ENCODE data around the gene CRB1.
"Not testable (repeated sequence)": the region's sequence is repeated elsewhere in the genome, so short reads cannot be mapped to it uniquely, and the experiment has no call there.

CRB1 gene

DNA sequence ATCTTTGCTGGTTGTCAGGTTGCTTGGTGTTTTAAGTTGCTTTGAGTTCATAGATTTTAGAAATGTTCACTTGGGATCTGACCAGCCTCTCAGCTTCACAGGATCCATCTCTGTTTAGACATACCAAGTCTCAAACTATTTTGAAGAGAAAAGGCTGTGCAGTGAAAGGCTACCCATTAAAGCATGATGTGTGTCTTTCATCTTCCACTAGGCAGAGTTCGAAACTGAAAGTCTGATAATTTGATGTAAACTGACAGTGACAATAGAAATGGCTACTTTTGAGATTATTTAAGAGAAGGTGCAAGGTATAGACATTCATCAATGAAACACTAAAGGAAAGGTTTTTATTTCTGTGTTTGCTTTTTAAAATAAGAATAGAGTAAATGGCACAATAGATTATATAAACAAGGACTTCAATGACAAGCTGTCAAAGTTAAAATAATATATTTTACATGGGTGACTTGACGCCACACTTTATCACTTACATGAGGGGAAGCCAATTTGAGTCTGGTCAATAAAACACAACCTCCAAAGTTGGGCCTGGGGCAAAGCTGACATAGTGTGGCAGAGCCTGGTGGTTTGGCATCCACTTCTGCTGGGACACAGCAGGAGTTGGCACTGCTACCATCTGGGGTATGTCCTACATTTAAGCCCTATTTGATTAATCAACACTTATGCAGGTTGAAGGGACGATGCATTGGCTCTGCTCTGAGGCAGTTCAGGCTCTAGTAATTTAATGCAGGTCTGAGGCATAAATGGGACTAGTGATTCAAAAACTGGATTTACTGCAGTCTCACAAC, 197.7 kb downstream of the CRB1 start:
- DNase-seq (ENCODE audit: low read depth), result no peak

DNA sequence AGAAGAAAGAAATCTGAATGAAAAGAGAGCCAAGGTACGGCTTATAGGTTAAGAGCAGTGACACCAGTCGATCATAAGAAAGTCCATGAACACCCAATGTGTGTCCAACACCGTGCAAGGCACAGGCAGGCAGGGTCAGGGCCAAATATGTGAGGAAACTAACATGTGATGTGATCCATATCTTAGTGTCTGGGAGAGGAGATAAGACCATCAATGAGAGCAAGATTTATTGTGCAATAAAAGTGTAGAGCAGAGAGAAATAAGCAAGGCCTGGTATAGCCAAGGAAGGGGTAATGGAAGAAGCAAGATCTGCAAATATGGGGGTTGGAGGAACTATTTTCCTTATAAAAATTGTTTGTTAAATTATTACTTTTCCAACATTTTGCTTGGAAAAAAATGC, 198.8 kb downstream of the CRB1 start:
- no peak for DNase-seq (ENCODE audit: low read depth)

DNA sequence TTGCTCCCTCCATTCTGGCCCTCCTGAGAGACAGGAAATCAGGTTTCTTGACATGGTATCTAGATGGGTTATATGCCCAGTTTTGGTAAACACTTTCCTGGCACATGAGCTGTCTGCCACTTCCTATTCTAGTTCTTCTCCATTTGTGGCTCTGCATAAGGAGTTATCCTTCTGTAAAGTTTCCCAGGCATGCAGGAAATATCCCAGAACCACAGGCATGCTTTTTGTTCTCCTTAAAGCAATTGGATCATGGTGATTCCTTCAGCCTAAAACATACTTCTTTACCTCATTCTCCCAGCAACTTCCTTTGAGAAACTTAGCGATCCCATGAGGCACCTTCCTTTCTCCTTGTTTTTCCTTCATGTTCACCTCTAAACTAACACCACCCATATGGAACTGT, 199.8 kb downstream of the CRB1 start:
- no peak for DNase-seq (ENCODE audit: low read depth)

- DNase-seq (ENCODE audit: low read depth), result no peak
Measured at GRCh38 chr1:197468543-197469175, 200.6 kb downstream of the CRB1 start.

DNA sequence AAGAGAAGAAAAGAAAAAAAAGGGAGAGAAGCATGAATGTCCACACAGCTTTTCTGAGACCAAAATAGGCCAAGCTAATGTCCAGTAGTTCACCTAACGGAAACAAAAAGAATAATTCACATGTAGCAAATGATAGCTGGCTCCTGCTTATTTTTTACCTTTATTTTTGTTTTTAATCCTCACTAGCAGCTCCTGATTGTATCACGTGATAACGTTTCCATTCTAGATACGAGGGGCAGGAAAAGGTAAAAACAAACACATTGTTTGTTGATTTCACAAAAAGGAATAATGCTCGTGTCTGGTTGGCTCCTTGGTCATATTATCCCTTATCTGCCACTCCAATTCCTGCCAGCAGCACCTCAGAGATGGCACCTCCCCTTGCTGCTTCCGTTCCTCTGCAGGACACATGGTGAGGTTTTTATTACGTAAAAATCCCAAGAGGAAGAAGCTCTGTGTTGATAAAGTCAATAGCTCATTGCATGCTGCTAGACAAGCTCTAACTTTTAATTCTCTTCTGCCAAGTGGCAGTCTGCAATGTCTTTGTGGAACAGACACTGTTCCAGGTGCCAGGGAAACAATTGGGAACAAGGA, 201.7 kb downstream of the CRB1 start:
- DNase-seq (ENCODE audit: low read depth), result no peak

GRCh38 chr1:197470330-197470729, 202.3 kb downstream of the CRB1 start:
- DNase-seq (ENCODE audit: low read depth), result no peak

GRCh38 chr1:197471248-197471985, 203.4 kb downstream of the CRB1 start:
- DNase-seq (ENCODE audit: low read depth), result no peak

DNA sequence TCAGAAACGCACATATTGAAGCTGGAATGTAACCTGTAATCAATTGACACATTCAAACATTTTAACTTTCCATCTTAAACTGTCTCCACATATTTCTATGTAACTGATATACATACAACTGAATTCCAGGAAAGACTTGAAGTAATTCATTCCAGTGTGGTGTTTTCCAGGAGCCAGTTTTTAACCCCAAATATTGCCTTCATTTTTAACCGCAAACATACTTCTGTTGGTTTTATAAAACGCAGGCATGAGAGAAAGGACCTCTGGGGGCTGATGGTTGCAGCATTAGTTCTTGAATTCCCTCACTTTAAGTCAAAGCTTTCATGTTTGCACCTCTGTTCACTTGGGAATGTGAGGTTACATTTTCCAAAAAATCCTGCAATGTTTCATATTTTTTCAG, 204.1 kb downstream of the CRB1 start:
- DNase-seq (ENCODE audit: low read depth), result no peak

DNA sequence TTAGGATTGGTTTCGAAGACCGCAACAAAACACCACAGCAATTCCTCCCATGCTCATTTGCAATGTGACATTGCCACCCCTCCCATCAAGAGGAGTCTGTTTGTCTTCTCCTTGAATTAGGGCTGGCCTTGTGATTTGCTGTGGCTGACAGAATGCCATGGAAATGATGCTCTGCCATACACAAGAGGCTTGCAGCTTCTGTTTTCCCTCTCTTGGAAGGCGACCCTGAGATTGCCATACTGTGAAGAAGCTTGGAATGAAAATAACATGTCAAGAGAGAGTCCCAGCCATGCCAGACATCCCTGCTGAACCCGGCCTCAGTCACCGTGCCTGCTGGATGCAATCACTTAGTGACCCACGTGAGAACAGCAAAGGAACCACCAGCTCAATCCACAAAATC, 212.4 kb downstream of the CRB1 start:
- DNase-seq (ENCODE audit: low read depth), result no peak

DNA sequence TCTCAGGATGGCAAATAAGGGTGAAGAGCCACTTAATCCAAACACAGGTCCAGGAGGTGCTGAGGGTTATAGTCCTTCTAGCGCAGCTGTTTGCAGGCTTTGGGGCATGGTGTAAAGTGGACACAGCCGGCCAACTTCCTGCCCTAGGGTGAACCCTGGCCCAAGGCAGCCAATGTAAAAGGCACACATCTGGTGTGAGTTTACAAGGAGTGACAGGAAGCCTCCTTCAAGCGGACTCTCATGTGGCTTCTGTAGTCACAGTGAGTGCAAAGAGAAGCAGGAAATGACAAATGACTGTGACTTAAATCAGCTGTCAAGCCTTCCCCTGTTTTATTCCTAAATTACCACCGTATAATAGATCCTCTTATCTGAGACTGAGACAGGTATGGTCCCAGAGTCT, 213.0 kb downstream of the CRB1 start:
- no peak for DNase-seq (ENCODE audit: low read depth)

DNA sequence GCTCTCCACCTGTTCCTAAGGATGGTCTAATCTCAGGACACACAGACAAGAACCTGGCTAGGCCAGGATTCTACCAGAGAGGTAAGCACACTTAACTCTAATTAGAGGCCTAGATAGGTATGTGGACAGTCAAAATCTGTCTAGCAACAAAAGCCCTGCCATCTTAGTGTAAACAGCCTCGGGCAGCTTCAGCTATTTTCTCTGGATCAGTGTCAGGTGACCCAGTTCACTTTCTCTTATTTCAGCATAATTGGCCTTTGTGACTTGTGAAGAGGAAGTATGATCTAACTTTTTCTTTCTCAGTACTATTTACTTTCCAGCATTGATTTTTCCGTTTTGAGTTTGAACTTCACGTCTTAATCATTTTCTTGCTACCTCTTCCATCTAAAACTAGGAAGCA, 217.7 kb downstream of the CRB1 start:
- no peak for DNase-seq (ENCODE audit: low read depth)

DNA sequence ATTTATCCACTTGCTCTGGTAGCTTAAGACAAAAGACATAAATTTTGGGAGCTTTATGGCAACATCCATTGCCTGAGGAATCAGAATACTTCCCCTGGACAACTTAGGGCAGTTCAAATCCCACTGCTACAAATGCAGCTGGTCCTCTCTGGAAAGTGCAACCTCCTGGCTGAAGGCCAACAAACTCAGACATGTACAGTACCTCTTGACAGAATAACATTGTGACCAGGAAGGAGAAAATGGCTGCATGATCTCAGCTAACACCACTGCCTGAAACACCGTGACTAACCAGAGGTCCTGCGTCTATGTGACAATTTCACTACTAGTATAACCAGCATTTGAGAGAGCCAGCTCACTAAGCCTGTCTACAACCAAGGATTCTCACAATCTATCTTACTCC, 218.9 kb downstream of the CRB1 start:
- DNase-seq (ENCODE audit: low read depth), result no peak

DNA sequence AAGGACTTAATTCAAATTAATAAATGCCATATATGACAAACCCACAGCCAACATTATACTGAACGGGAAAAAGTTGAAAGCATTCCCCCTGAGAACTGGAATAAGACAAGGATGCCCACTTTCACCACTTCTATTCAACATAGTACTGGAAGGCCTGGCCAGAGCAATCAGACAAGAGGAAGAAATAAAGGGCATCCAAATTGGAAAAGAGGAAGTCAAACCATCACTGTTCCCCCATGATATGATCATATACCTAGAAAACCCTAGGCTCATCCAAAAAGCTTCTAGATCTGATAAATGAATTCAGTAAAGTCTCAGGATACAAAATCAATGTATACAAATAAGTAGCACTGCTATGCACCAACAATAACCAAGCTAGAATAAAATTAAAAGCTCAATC, 223.5 kb downstream of the CRB1 start:
- DNase-seq (ENCODE audit: low read depth), result not testable (repeated sequence)

DNA sequence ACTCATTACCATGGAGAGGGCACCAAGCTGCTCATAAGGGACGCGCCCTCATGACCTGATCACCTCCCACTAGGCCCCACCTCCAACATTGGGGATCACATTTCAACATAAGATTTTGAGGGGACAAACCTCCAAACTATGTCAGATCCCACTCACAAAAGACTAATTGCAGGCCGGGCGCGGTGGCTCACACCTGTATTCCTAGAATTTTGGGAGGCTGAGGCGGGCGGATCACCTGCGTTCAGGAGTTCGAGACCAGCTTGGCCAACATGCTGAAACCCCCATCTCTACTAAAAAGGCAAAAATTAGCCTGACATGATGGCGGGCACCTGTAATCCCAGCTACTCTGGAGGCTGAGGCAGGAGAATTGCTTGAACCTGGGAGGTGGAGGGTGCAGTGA, 228.7 kb downstream of the CRB1 start:
- no peak for DNase-seq (ENCODE audit: low read depth)

DNA sequence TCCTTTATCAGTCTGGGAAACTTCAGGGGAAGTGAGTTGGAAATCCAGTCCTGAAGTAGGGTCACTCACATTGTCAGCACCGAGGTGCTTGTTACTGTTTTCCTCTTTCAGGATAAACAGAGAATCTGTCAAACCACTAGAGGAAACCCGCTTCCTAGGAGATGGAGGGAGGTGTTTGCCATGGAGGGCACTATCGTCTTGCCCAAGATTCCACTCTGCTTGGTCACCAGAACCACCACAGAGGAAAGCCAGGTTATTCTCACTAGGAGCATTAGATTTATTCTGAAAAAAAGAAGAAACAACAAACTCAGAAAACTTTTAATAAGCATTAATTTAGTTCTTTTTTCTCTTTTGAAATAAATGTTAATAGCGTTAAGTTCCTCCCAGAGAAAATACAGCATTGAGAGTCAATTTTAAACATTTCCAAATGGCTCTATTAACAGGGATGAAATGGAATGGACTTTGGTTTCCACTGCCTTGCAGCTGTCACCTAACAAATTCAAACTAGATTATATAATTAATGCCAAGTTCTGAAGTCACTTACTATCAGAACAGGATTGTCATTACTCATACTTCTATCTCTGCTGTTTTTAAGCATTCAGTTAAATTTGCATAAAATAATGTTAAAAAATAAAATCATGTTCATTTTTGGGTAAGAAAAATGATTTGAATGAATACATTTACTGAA, 242.8 kb downstream of the CRB1 start:
- no peak for DNase-seq (ENCODE audit: low read depth)

DNA sequence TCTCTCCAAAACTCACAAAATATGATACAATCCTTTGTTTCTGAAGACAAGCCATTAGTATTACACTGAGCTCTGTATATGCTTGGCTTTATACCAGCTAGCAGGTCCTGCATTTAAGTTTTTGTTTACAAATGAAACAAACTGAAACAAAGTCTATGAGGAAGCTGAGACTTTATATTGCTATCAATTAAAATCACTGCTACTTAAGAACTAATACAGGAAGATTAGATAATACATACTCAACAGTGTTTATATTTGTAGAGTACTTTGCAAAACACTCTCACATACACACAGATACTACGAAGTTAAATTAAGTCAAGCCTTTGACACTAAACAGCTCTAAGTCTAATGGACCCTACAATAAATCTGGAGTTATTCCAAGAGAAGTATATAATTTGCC, 247.4 kb downstream of the CRB1 start:
- DNase-seq (ENCODE audit: low read depth), result no peak

GRCh38 chr1:197519741-197520334, 251.8 kb downstream of the CRB1 start:
- peak; percentile 2 for DNase-seq (ENCODE audit: low read depth)

DNA sequence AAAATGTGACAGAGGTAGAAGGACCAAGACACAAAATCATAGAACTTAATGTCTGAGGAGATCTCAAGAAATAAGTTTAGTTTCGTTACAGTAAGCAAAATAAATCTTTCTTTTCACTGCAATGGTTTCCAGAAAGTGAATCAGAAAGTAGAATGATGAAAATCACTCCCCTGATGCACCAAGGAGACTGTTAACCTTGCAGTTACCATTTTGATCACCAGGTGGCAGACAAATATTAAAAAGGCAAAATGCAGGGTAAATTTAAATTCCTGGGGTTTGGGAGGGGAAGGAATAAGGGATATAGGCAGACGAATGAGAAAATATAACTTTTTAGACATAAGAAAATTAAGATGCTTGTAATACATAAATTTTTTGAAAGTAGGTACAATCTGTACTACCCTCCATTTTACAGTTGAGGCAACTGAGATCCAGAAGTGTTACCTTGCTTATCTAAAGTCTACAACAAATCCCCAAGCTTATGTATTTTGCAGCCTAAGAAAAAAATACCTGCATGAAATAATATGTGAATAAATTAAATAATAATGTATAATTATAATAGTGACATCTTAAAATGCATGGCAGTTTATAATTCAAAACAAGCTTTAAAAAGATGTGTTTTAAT, 253.2 kb downstream of the CRB1 start:
- peak; percentile 12 for DNase-seq (ENCODE audit: low read depth)

- DNase-seq (ENCODE audit: low read depth), result peak; percentile 6
Measured at GRCh38 chr1:197526736-197527371, 258.8 kb downstream of the CRB1 start.
